Measurements from ENCODE around the gene MTIF2.
"Not testable (repeated sequence)": the region's sequence is repeated elsewhere in the genome, so short reads cannot be mapped to it uniquely, and the experiment has no call there.

The MTIF2 gene

DNA sequence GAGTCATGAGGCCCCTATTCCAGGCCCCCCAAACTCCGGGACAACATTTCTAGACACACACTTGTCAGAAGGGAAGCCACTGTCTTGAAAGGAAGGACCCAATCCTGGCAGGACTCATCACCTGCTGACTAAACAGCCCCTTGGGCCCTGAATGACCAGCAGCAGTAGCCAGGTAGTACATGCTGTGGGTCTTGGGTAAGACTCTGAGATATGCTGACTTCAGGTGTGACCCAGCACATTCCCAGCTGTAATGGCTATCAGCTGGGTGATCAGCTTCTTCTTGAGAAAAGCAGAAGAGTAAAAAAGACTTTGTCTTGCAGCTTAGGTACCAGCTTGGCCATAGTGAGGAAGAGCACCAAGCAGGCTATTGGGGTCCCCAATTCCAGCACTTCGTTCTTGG lies 72.5 kb downstream of the MTIF2 start:
- no peak for DNase-seq (ENCODE audit: low read depth)

DNA sequence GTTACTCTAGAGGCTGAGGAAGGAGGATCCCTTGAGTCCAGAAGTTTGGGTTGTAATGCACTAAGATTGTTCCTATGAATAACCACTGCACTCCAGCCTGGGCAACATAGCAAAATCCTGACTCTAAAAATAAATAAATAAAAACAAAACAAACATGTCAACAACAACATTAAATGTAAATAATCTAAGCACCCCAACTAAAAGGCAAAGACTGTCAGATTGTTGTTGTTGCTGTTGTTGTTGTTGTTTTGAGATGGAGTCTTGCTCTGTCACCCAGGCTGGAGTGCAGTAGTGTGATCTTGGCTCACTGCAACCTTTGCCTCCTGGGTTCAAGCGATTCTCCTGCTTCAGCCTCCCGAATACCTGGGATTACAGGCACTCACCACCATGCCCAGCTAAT lies 77.1 kb downstream of the MTIF2 start:
- DNase-seq (ENCODE audit: low read depth), result not testable (repeated sequence)

GRCh38 chr2:55186837-55187236 lies 82.2 kb downstream of the MTIF2 start:
- not testable (repeated sequence) for DNase-seq (ENCODE audit: low read depth)

Measured in stimulated activated CD8-positive, alpha-beta memory T cell treated with anti-CD3 and anti-CD28 coated beads, Interleukin-15, amount 100 ng/mL, for 1 hour (primary cell).